HEK293 (cell line): ENCODE results near the gene PPDPF.

Experiments
- CTCF ChIA-PET: fragments of 350-600 bp; formaldehyde crosslinking; extraction: SDS; loops from one replicate; lab custom pipeline; 2021; ENCODE audit warnings: antibody characterized with exemption; lab: Yijun Ruan, JAX
- POLR2A ChIA-PET: fragments of 300-600 bp; formaldehyde crosslinking; extraction: SDS; loops from one replicate; lab custom pipeline; 2020; ENCODE audit warnings: antibody characterized with exemption, inconsistent platforms; lab: Yijun Ruan, JAX
- H3K27ac ChIP-seq: fragments of 200-500 bp; sonication (Bioruptor generic); 2 replicates; pipeline ENCODE4 v1.5.1; 2014; ENCODE audit warnings: low read depth, low read length, control low read depth, inconsistent platforms; ENCODE audit errors: extremely low read depth
- H3K36me3 ChIP-seq, 2 experiments: fragments of 200-500 bp in 1 of 2; sonication (Bioruptor generic) in 1 of 2; 1 replicate in 1 of 2; 2 replicates in 1 of 2; pipeline ENCODE4 v1.5.1; 2014 to 2017; ENCODE audit warnings: inconsistent platforms in 2 of 2, low read length in 2 of 2; ENCODE audit not compliant: control insufficient read depth in 2 of 2, insufficient read depth in 1 of 2
- H3K4me1 ChIP-seq: fragments of 200-500 bp; sonication (Bioruptor generic); 2 replicates; pipeline ENCODE4 v1.5.1; 2014; ENCODE audit warnings: mild to moderate bottlenecking, low read length, inconsistent platforms; ENCODE audit not compliant: control insufficient read depth, insufficient read depth
- H3K4me3 ChIP-seq: 2 replicates; pipeline ENCODE4 v1.5.1; 2011; ENCODE audit warnings: low read depth, mild to moderate bottlenecking, control low read depth, low read length, moderate library complexity
- H3K9me3 ChIP-seq: fragments of 200-500 bp; sonication (Bioruptor generic); 2 replicates; pipeline ENCODE4 v1.5.1; 2014; ENCODE audit warnings: low read depth, low read length, inconsistent platforms; ENCODE audit not compliant: control insufficient read depth, insufficient read depth
- BCL11A ChIP-seq: fragments of 450-650 bp; formaldehyde crosslinking; IDR thresholded peaks from 2 replicates; pipeline ENCODE4 v1.5.1; 2016; ENCODE audit warnings: low read depth, missing biosample characterization, missing genetic modification characterization
- FEZF1 ChIP-seq: fragments of 450-650 bp; formaldehyde crosslinking; IDR thresholded peaks from 2 replicates; pipeline ENCODE4 v1.5.1; 2016; ENCODE audit warnings: missing biosample characterization, missing genetic modification characterization
- HIC1 ChIP-seq: fragments of 450-650 bp; formaldehyde crosslinking; IDR thresholded peaks from 2 replicates; pipeline ENCODE4 v1.5.1; 2016; ENCODE audit warnings: missing biosample characterization, missing genetic modification characterization
- KLF16 ChIP-seq: fragments of 450-650 bp; formaldehyde crosslinking; IDR thresholded peaks from 2 replicates; pipeline ENCODE4 v1.5.1; 2017; ENCODE audit warnings: missing biosample characterization, missing genetic modification characterization
- ZBTB21 ChIP-seq: fragments of 450-650 bp; formaldehyde crosslinking; IDR thresholded peaks from 2 replicates; pipeline ENCODE4 v1.5.1; 2017; ENCODE audit warnings: missing biosample characterization, missing genetic modification characterization
- ZBTB26 ChIP-seq: fragments of 450-650 bp; formaldehyde crosslinking; optimal IDR thresholded peaks from 2 replicates; pipeline ENCODE3; 2016; ENCODE audit warnings: missing biosample characterization, mild to moderate bottlenecking, missing genetic modification characterization
- ZFP69B ChIP-seq: fragments of 450-650 bp; formaldehyde crosslinking; IDR thresholded peaks from 2 replicates; pipeline ENCODE4 v1.5.1; 2016; ENCODE audit warnings: missing biosample characterization, missing genetic modification characterization
- ZNF175 ChIP-seq: fragments of 450-650 bp; formaldehyde crosslinking; IDR thresholded peaks from 2 replicates; pipeline ENCODE4 v1.5.1; 2016; ENCODE audit warnings: missing biosample characterization, missing genetic modification characterization
- ZNF24 ChIP-seq: fragments of 450-650 bp; formaldehyde crosslinking; IDR thresholded peaks from 2 replicates; pipeline ENCODE4 v1.5.1; 2016; ENCODE audit warnings: missing biosample characterization, missing genetic modification characterization
- ZNF48 ChIP-seq: fragments of 450-650 bp; formaldehyde crosslinking; IDR thresholded peaks from 2 replicates; pipeline ENCODE4 v1.5.1; 2016; ENCODE audit warnings: missing biosample characterization, missing genetic modification characterization
- ZNF549 ChIP-seq: fragments of 450-650 bp; IDR thresholded peaks from 2 replicates; pipeline ENCODE4 v1.5.1; 2018; ENCODE audit warnings: missing biosample characterization, missing genetic modification characterization, mild to moderate bottlenecking, inconsistent platforms, moderate library complexity
- ZNF571 ChIP-seq: fragments of 450-650 bp; formaldehyde crosslinking; IDR thresholded peaks from 2 replicates; pipeline ENCODE4 v1.5.0; 2017; ENCODE audit warnings: missing biosample characterization, missing genetic modification characterization
- ZNF610 ChIP-seq: fragments of 450-650 bp; formaldehyde crosslinking; IDR thresholded peaks from 2 replicates; pipeline ENCODE4 v1.5.1; 2016; ENCODE audit warnings: missing biosample characterization, missing genetic modification characterization, borderline replicate concordance
- ZNF664 ChIP-seq: fragments of 450-650 bp; formaldehyde crosslinking; IDR thresholded peaks from 2 replicates; pipeline ENCODE4 v1.5.1; 2016; ENCODE audit warnings: missing biosample characterization, missing genetic modification characterization
- ZNF701 ChIP-seq: fragments of 450-650 bp; formaldehyde crosslinking; IDR thresholded peaks from 2 replicates; pipeline ENCODE4 v1.5.1; 2016; ENCODE audit warnings: missing biosample characterization, missing genetic modification characterization
- ZNF704 ChIP-seq: fragments of 450-650 bp; formaldehyde crosslinking; IDR thresholded peaks from 2 replicates; pipeline ENCODE4 v1.5.1; 2016; ENCODE audit warnings: missing biosample characterization, missing genetic modification characterization
- ZNF707 ChIP-seq: fragments of 450-650 bp; formaldehyde crosslinking; IDR thresholded peaks from 2 replicates; pipeline ENCODE4 v1.5.1; 2016; ENCODE audit warnings: missing biosample characterization, missing genetic modification characterization
- ZNF776 ChIP-seq: fragments of 450-650 bp; formaldehyde crosslinking; IDR thresholded peaks from 2 replicates; pipeline ENCODE4 v1.5.0; 2017; ENCODE audit warnings: missing biosample characterization, missing genetic modification characterization, borderline replicate concordance

The PPDPF gene

GRCh38 chr20:63539441-63540370 lies 19.1 kb downstream of the PPDPF start (continued):
- 0 out of 2 replicates have a peak, but pooled peaks have one; percentile 8 for TF ChIP-seq HIC1
- no peak for TF ChIP-seq ZNF175 (tag by site-specific recombination)
- no peak for TF ChIP-seq BCL11A (tag by site-specific recombination)

- no peak overlapping the region for H3K4me3 ChIP-seq
- no peak overlapping the region for H3K27ac ChIP-seq
- no peaks in the 10 kb centered on the region for H3K36me3 ChIP-seq
- POLR2A ChIA-PET, result no interaction called here
- peak; percentile 10 for TF ChIP-seq ZBTB26
- no peak for TF ChIP-seq ZNF701 (tag by site-specific recombination)
- TF ChIP-seq, all 188 proteins: peak for 1
- H3K4me1 ChIP-seq, result no peaks in the 10 kb centered on the region
- CTCF ChIA-PET, result interaction anchor here (1.1 kb wide), 1 partner anchor 543 kb away, joined by 3 read pairs; the partner anchor contains the start of gene LKAAEAR1
- H3K9me3 ChIP-seq, result no peaks in the 10 kb centered on the region
Observed at GRCh38 chr20:63540417-63541186, 20.0 kb downstream of the PPDPF start.

GRCh38 chr20:63541371-63541770 lies 20.8 kb downstream of the PPDPF start:
- Histone ChIP-seq H3K4me3 (no peak overlapping the region), H3K27ac (no peak overlapping the region), H3K4me1 (no peaks in the 10 kb centered on the region), H3K36me3 (no peaks in the 10 kb centered on the region), H3K9me3 (no peaks in the 10 kb centered on the region)
- POLR2A ChIA-PET, result no interaction called here
- TF ChIP-seq ZNF571 (tag by site-specific recombination) (no peak), ZNF776 (tag by site-specific recombination) (no peak), ZNF549 (tag by site-specific recombination) (no peak), ZNF707 (tag by site-specific recombination) (no peak), ZNF610 (no peak), ZFP69B (tag by site-specific recombination) (no peak), ZBTB21 (tag by site-specific recombination) (no peak), KLF16 (tag by site-specific recombination) (no peak)
- CTCF ChIA-PET, result no interaction called here

GRCh38 chr20:63542031-63542559 lies 21.5 kb downstream of the PPDPF start:
- Histone ChIP-seq H3K4me3 (no peak overlapping the region), H3K9me3 (no peaks in the 10 kb centered on the region), H3K36me3 (no peaks in the 10 kb centered on the region), H3K4me1 (no peaks in the 10 kb centered on the region), H3K27ac (no peak overlapping the region)
- ChIA-PET CTCF (interaction anchor here (0.5 kb wide), 1 partner anchor 101 kb away, joined by 3 read pairs; no protein-coding TSS in a partner anchor), POLR2A (no interaction called here)
- TF ChIP-seq ZNF48 (tag by site-specific recombination) (no peak), ZNF704 (tag by site-specific recombination) (no peak), ZNF664 (no peak), ZNF24 (tag by site-specific recombination) (no peak), FEZF1 (tag by site-specific recombination) (no peak)
